HCT116 (cell line): Measurements from ENCODE around the gene TMEM147. TPM values are rescaled to one million over a fixed set of nuclear protein-coding genes. Genes with fewer than 3 reads are reported as not detected.

Experiments
- ATAC-seq: fragments of 200-7000 bp; cut with Tn5 transposase; 2 replicates; pipeline ENCODE4 v1.9.1; 2020; ENCODE audit warnings: mild to moderate bottlenecking, moderate library complexity
- BruUV-seq: library from RNA; stranded (reverse); fragments of 400-500 nt; replicated peaks from 2 replicates; lab custom pipeline; 2021; lab: Mats Ljungman, UMichigan
- CTCF ChIA-PET: fragments of 300-600 bp; sonication (Branson Sonifier 250); formaldehyde crosslinking; loops from one replicate; lab custom pipeline; 2021; ENCODE audit warnings: antibody characterized with exemption; lab: Charles Lee
- POLR2A ChIA-PET: fragments of 300-600, 350-600 bp; sonication (Branson Sonifier 250); formaldehyde crosslinking; loops from one replicate; lab custom pipeline; 2021; ENCODE audit warnings: antibody characterized with exemption; lab: Charles Lee
- RAD21 ChIA-PET, 2 experiments: fragments of 300-600 bp; sonication (Branson Sonifier 250); formaldehyde crosslinking; loops; one replicate each; lab custom pipeline; 2023; ENCODE audit warnings: low total read pairs in 2 of 2; ENCODE audit not compliant: uncharacterized antibody in 2 of 2, unreplicated experiment in 2 of 2, low non-redundant PET in 1 of 2; lab: Charles Lee
- DNase-seq: peaks from one replicate; pipeline ENCODE4 v3.0.0-alpha.2; 2010; ENCODE audit warnings: low read depth, low spot score
- H2AFZ ChIP-seq: fragments of 200-600 bp; shearing (Covaris generic), sonication (generic); 2 replicates; pipeline ENCODE4 v1.6.1; 2017; ENCODE audit warnings: low read depth, mixed run types, mixed read lengths, antibody characterized with exemption, low read length; ENCODE audit not compliant: poor library complexity, severe bottlenecking
- H3K27ac ChIP-seq: 2 replicates; pipeline ENCODE4 v1.5.1; 2012; ENCODE audit warnings: low read depth, low read length
- H3K27me3 ChIP-seq: fragments of 200-600 bp; sonication (generic); 2 replicates; pipeline ENCODE4 v1.6.1; 2016; ENCODE audit warnings: mixed run types, low read length, mixed read lengths; ENCODE audit not compliant: insufficient read depth
- H3K36me3 ChIP-seq, 2 experiments: fragments of 200-500 bp in 1 of 2; fragments of 200-600 bp in 1 of 2; sonication (Bioruptor generic) in 1 of 2; sonication (generic) in 1 of 2; 2 replicates each; pipeline versions ENCODE4 v1.5.1 to v1.6.1; 2014 to 2016; ENCODE audit warnings: low read length in 2 of 2, inconsistent platforms in 1 of 2, mixed read lengths in 1 of 2, mixed run types in 1 of 2; ENCODE audit not compliant: insufficient read depth in 2 of 2, control insufficient read depth in 1 of 2
- H3K4me1 ChIP-seq, 2 experiments: fragments of 200-600 bp in 1 of 2; sonication (generic) in 1 of 2; 2 replicates each; pipeline versions ENCODE4 v1.5.1 to v1.6.1; 2012 to 2017; ENCODE audit warnings: low read length in 2 of 2, inconsistent platforms in 1 of 2, mild to moderate bottlenecking in 1 of 2, mixed read lengths in 1 of 2, mixed run types in 1 of 2, moderate library complexity in 1 of 2; ENCODE audit not compliant: insufficient read depth in 2 of 2, control insufficient read depth in 1 of 2
- H3K4me2 ChIP-seq: fragments of 200-600 bp; sonication (generic); 2 replicates; pipeline ENCODE4 v1.6.1; 2017; ENCODE audit warnings: mixed run types, low read length, mixed read lengths
- H3K4me3 ChIP-seq, 2 experiments: fragments of 200-600 bp in 1 of 2; sonication (generic) in 1 of 2; replicated peaks in 1 of 2; 2 replicates each; pipeline ENCODE4 v1.5.1; 2011 to 2016; ENCODE audit warnings: low read length in 2 of 2, control low read depth in 1 of 2, low read depth in 1 of 2, mild to moderate bottlenecking in 1 of 2, mixed read lengths in 1 of 2, mixed run types in 1 of 2
- H3K79me2 ChIP-seq: fragments of 200-600 bp; sonication (generic); 2 replicates; pipeline ENCODE4 v1.6.1; 2017; ENCODE audit warnings: mild to moderate bottlenecking, mixed run types, low read length, moderate library complexity, mixed read lengths; ENCODE audit not compliant: insufficient read depth
- H3K9ac ChIP-seq: fragments of 200-600 bp; sonication (generic); 2 replicates; pipeline ENCODE4 v1.6.1; 2016; ENCODE audit warnings: low read length, mixed read lengths
- H3K9me2 ChIP-seq: fragments of 200-600 bp; sonication (generic), shearing (Covaris generic); 2 replicates; pipeline ENCODE4 v1.6.1; 2017; ENCODE audit warnings: mixed run types, mild to moderate bottlenecking, moderate library complexity; ENCODE audit not compliant: insufficient read depth
- H3K9me3 ChIP-seq, 2 experiments: fragments of 200-500 bp in 1 of 2; fragments of 200-600 bp in 1 of 2; sonication (Bioruptor generic) in 1 of 2; sonication (generic) in 1 of 2; 2 replicates each; pipeline ENCODE4 v1.6.1; 2014 to 2017; ENCODE audit warnings: low read length in 2 of 2, mixed read lengths in 2 of 2, inconsistent platforms in 1 of 2, low read depth in 1 of 2, mild to moderate bottlenecking in 1 of 2, mixed run types in 1 of 2, moderate library complexity in 1 of 2; ENCODE audit not compliant: control insufficient read depth in 1 of 2, insufficient read depth in 1 of 2
- H4K20me1 ChIP-seq: fragments of 200-600 bp; sonication (generic), shearing (Covaris generic); 2 replicates; pipeline ENCODE4 v1.6.1; 2017; ENCODE audit warnings: mixed run types, mild to moderate bottlenecking, moderate library complexity; ENCODE audit not compliant: insufficient read depth
- CBX3 ChIP-seq: IDR thresholded peaks from 2 replicates; pipeline ENCODE4 v1.6.1; 2012; ENCODE audit warnings: low read depth
- CEBPB ChIP-seq: IDR thresholded peaks from 2 replicates; pipeline ENCODE4 v1.6.1; 2012; ENCODE audit warnings: low read depth
- EGR1 ChIP-seq: IDR thresholded peaks from 2 replicates; pipeline ENCODE4 v1.6.1; 2012; ENCODE audit warnings: low read depth
- ELF1 ChIP-seq: IDR thresholded peaks from 2 replicates; pipeline ENCODE4 v1.6.1; 2012; ENCODE audit warnings: low read depth, borderline replicate concordance
- EZH2 ChIP-seq: fragments of 200-600 bp; sonication (generic); IDR thresholded peaks from 2 replicates; pipeline ENCODE4 v1.6.1; 2017; ENCODE audit warnings: antibody characterized with exemption, mixed run types
- EZH2phosphoT487 ChIP-seq: fragments of 200-600 bp; IDR thresholded peaks from 2 replicates; pipeline ENCODE4 v1.6.1; 2018; ENCODE audit warnings: antibody characterized with exemption, borderline replicate concordance
- FOSL1 ChIP-seq: IDR thresholded peaks from 2 replicates; pipeline ENCODE4 v1.6.1; 2012; ENCODE audit warnings: low read depth
- JUND ChIP-seq: IDR thresholded peaks from 2 replicates; pipeline ENCODE4 v1.6.1; 2012
- POLR2A ChIP-seq: IDR thresholded peaks from 2 replicates; pipeline ENCODE4 v1.7.0; 2011; ENCODE audit warnings: borderline replicate concordance; ENCODE audit not compliant: insufficient read depth, insufficient read length; ENCODE audit errors: extremely low read depth
- RAD21 ChIP-seq: IDR thresholded peaks from 2 replicates; pipeline ENCODE4 v1.6.1; 2012; ENCODE audit warnings: low read depth, mild to moderate bottlenecking
- SRF ChIP-seq: IDR thresholded peaks from 2 replicates; pipeline ENCODE4 v1.6.1; 2012; ENCODE audit warnings: low read depth
- ZFX ChIP-seq: fragments of 450-650 bp; IDR thresholded peaks from 2 replicates; pipeline ENCODE4 v1.6.1; 2017
- intact Hi-C: fragments of 100-400 bp; cut with micrococcal nuclease; formaldehyde crosslinking; loops from 2 replicates; pipeline ENCODE4 v1.10.0; 2022
- total RNA-seq: library from RNA; stranded (reverse); gene quantifications from one replicate; pipeline ENCODE4 v1.2.1, GENCODE V29; 2021; ENCODE audit not compliant: unreplicated experiment
- TF ChIP-seq, protein P1 (sequence below): IDR thresholded peaks from 2 replicates; pipeline ENCODE4 v1.6.1; 2012
- TF ChIP-seq, protein P2 (sequence below): IDR thresholded peaks from 2 replicates; pipeline ENCODE4 v1.6.1; 2011; ENCODE audit warnings: mild to moderate bottlenecking, low read length, moderate library complexity; ENCODE audit not compliant: insufficient replicate concordance; ENCODE audit errors: extremely low read depth
- TF ChIP-seq, protein P3 (sequence below), 3 experiments: fragments of 200-600 bp in 1 of 3; sonication (generic) in 1 of 3; IDR thresholded peaks in 2 of 3; conservative IDR thresholded peaks in 1 of 3; 2 replicates each; pipeline ENCODE4 v1.5.1; 2012 to 2017; ENCODE audit warnings: low read depth in 2 of 3, low read length in 2 of 3, antibody characterized with exemption in 1 of 3, borderline replicate concordance in 1 of 3, control low read depth in 1 of 3, mild to moderate bottlenecking in 1 of 3, mixed read lengths in 1 of 3, mixed run types in 1 of 3, moderate library complexity in 1 of 3; ENCODE audit not compliant: insufficient read depth in 1 of 3
- TF ChIP-seq, protein P4 (sequence below): IDR thresholded peaks from 2 replicates; pipeline ENCODE4 v1.6.1; 2012; ENCODE audit warnings: low read depth

Gene TMEM147
- total RNA-seq, 1 experiment from 2014 or later: 128 TPM

DNA sequence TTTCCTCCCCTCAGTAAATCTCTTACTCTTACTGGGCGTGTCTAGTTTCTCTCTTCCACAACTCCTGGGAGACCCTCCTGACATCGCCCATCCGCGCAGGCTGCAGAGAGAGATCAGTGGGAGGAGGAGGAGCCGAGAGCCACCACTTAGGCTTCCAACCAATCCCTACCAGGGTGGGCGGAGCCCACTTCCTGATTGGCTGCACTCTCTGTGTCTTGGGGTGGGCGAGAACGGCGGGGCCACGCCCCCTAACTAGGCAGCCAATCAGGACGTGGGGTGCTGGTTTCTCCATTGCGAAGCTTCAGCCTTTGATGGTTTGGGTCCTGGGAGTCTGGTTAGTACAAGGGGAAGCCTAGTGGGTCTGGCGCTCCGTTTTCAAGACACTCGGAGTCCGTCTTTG is 40.4 kb downstream of the TMEM147 start, which contains the start of gene PMIS2:
TSS of gene PMIS2 (plus strand) at position 326 of the 400 bp plus-strand sequence. CDS start 87 bp downstream, outside the sequence.
- no peak within 1 kb of the TSS for H3K4me3 ChIP-seq
- RAD21 ChIA-PET: no interaction called here
- no peaks in the 10 kb centered on the region for H3K4me1 ChIP-seq
- ATAC-seq (peak; percentile 78), DNase-seq (no peak)
- intact Hi-C loops: no loop called here
- no peaks in the 10 kb centered on the region for H3K9me3 ChIP-seq
- H3K79me2 ChIP-seq: no peaks in the 10 kb centered on the region
- BruUV-seq: no TSS peak
- no peaks in the 10 kb centered on the region for H3K9me2 ChIP-seq
- no peak within 1 kb of the TSS for H3K4me2 ChIP-seq
- H3K27ac ChIP-seq: no peak within 1 kb of the TSS
- no peak within 1 kb of the TSS for H3K9ac ChIP-seq
- POLR2A ChIA-PET: no interaction called here
- no peaks in the 10 kb centered on the region for H3K36me3 ChIP-seq
- H3K27me3 ChIP-seq: no peaks in the 10 kb centered on the region
- CTCF ChIA-PET: no interaction called here
- TF ChIP-seq EGR1 (no peak), CBX3 (no peak), POLR2A (no peak), ELF1 (no peak), CEBPB (no peak), SRF (no peak), RAD21 (no peak), ZFX (no peak), EZH2 (no peak), JUND (no peak), FOSL1 (no peak), EZH2phosphoT487 (no peak)
- TF ChIP-seq, protein P1, sequence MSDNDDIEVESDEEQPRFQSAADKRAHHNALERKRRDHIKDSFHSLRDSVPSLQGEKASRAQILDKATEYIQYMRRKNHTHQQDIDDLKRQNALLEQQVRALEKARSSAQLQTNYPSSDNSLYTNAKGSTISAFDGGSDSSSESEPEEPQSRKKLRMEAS: no peak
- TF ChIP-seq, protein P2, sequence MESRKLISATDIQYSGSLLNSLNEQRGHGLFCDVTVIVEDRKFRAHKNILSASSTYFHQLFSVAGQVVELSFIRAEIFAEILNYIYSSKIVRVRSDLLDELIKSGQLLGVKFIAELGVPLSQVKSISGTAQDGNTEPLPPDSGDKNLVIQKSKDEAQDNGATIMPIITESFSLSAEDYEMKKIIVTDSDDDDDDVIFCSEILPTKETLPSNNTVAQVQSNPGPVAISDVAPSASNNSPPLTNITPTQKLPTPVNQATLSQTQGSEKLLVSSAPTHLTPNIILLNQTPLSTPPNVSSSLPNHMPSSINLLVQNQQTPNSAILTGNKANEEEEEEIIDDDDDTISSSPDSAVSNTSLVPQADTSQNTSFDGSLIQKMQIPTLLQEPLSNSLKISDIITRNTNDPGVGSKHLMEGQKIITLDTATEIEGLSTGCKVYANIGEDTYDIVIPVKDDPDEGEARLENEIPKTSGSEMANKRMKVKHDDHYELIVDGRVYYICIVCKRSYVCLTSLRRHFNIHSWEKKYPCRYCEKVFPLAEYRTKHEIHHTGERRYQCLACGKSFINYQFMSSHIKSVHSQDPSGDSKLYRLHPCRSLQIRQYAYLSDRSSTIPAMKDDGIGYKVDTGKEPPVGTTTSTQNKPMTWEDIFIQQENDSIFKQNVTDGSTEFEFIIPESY: no peak
- TF ChIP-seq, protein P3, sequence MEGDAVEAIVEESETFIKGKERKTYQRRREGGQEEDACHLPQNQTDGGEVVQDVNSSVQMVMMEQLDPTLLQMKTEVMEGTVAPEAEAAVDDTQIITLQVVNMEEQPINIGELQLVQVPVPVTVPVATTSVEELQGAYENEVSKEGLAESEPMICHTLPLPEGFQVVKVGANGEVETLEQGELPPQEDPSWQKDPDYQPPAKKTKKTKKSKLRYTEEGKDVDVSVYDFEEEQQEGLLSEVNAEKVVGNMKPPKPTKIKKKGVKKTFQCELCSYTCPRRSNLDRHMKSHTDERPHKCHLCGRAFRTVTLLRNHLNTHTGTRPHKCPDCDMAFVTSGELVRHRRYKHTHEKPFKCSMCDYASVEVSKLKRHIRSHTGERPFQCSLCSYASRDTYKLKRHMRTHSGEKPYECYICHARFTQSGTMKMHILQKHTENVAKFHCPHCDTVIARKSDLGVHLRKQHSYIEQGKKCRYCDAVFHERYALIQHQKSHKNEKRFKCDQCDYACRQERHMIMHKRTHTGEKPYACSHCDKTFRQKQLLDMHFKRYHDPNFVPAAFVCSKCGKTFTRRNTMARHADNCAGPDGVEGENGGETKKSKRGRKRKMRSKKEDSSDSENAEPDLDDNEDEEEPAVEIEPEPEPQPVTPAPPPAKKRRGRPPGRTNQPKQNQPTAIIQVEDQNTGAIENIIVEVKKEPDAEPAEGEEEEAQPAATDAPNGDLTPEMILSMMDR (IDR thresholded peaks at IDR 0.05 in 2 of 3, conservative IDR thresholded peaks at IDR 0.05 in 1 of 3; ENCODE audit: borderline replicate concordance in 1 of 3, insufficient read depth in 1 of 3, low read depth in 2 of 3, low read length in 2 of 3): no peak
- TF ChIP-seq, protein P4, sequence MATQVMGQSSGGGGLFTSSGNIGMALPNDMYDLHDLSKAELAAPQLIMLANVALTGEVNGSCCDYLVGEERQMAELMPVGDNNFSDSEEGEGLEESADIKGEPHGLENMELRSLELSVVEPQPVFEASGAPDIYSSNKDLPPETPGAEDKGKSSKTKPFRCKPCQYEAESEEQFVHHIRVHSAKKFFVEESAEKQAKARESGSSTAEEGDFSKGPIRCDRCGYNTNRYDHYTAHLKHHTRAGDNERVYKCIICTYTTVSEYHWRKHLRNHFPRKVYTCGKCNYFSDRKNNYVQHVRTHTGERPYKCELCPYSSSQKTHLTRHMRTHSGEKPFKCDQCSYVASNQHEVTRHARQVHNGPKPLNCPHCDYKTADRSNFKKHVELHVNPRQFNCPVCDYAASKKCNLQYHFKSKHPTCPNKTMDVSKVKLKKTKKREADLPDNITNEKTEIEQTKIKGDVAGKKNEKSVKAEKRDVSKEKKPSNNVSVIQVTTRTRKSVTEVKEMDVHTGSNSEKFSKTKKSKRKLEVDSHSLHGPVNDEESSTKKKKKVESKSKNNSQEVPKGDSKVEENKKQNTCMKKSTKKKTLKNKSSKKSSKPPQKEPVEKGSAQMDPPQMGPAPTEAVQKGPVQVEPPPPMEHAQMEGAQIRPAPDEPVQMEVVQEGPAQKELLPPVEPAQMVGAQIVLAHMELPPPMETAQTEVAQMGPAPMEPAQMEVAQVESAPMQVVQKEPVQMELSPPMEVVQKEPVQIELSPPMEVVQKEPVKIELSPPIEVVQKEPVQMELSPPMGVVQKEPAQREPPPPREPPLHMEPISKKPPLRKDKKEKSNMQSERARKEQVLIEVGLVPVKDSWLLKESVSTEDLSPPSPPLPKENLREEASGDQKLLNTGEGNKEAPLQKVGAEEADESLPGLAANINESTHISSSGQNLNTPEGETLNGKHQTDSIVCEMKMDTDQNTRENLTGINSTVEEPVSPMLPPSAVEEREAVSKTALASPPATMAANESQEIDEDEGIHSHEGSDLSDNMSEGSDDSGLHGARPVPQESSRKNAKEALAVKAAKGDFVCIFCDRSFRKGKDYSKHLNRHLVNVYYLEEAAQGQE: no peak
- H4K20me1 ChIP-seq: no peaks in the 10 kb centered on the region
- no peak within 1 kb of the TSS for H2AFZ ChIP-seq
